GM18508 (cell line): ENCODE data around the gene NUDT16.

Experiments
- ATAC-seq: cut with Tn5 transposase; IDR thresholded peaks from one replicate; pipeline ENCODE4 v1.9.1; 2021; ENCODE audit warnings: moderate number of reproducible peaks; ENCODE audit not compliant: insufficient read depth, unreplicated experiment

Gene NUDT16

GRCh38 chr3:131381445-131382291, at the start of gene NUDT16:
NUDT16 (plus strand) TSS chr3:131381774; CDS start chr3:131381805, 31 bp downstream.
- ATAC-seq = peak; percentile 94

GRCh38 chr3:131338948-131339640, 42.5 kb upstream of the NUDT16 start:
- no peak for ATAC-seq

- ATAC-seq = no peak
These were observed 39.8 kb upstream of the NUDT16 start for GRCh38 chr3:131341761-131342160.

- ATAC-seq = no peak
These were observed 32.7 kb upstream of the NUDT16 start for GRCh38 chr3:131348911-131349310.

GRCh38 chr3:131349454-131349853, 32.1 kb upstream of the NUDT16 start:
- ATAC-seq = no peak

- no peak for ATAC-seq
These were observed 31.6 kb upstream of the NUDT16 start for GRCh38 chr3:131349946-131350347.

- no peak for ATAC-seq
These were observed 31.1 kb upstream of the NUDT16 start for GRCh38 chr3:131350506-131350905.

- ATAC-seq = no peak
These were observed 28.3 kb upstream of the NUDT16 start for GRCh38 chr3:131353016-131353877.

- ATAC-seq = no peak
These were observed 27.6 kb upstream of the NUDT16 start for GRCh38 chr3:131353986-131354385.

- no peak for ATAC-seq
These were observed 25.5 kb upstream of the NUDT16 start for GRCh38 chr3:131356006-131356595.

- ATAC-seq = no peak
These were observed 24.3 kb upstream of the NUDT16 start for GRCh38 chr3:131357275-131357674.

GRCh38 chr3:131360191-131360755, 21.3 kb upstream of the NUDT16 start:
- ATAC-seq = no peak

GRCh38 chr3:131361066-131361463, 20.5 kb upstream of the NUDT16 start:
- ATAC-seq = peak; percentile 2

- peak; percentile 89 for ATAC-seq
These were observed 19.8 kb upstream of the NUDT16 start for GRCh38 chr3:131361464-131362421.

- ATAC-seq = no peak
These were observed 18.3 kb upstream of the NUDT16 start for GRCh38 chr3:131363275-131363674.

- no peak for ATAC-seq
These were observed 10.5 kb upstream of the NUDT16 start for GRCh38 chr3:131370935-131371687.

- ATAC-seq = no peak
These were observed 9.9 kb upstream of the NUDT16 start for GRCh38 chr3:131371688-131372066.

GRCh38 chr3:131374741-131375140, 6.8 kb upstream of the NUDT16 start:
- no peak for ATAC-seq
